Right kidney (tissue), 1 donor: ENCODE results near the gene WWOX.

ENCODE experiments used
- DNase-seq: peaks from one replicate; pipeline ENCODE4 v3.0.0-alpha.2; 2016

The WWOX gene

DNA sequence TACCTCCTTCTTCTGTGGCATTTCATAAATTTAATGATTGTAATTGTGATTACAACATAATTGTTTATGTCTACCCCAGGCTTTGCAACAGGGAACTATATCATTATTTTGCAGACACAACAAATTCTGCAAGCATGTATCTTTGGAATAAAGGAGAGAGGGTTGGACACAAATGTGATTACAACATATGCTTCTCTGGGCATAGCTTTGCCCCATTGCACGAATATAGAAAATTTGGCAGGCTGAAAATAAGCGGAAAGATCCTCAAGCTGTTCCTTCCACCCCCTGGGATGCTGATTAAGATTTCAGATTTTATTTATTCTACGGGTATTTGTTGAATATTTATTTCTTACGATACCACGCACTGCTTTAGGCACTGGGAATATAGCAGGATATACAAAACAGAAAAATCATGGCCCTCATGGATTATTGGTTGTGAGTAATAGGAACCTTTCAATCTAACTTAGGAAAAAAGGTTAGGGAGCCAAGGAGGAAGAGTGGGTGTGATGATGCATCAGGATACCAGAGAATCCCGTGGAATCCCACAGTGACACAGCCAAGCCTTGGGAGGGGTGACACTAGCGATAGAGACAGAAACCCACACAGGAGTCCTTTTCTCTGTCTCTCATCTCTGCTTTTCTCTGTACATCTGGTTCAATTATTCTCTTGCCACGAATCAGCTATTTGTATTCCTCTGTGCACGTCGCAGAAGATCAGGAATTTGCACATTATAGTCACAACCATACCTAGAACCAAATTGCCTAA lies 980.4 kb downstream of the WWOX start:
- DNase-seq: no peak

DNA sequence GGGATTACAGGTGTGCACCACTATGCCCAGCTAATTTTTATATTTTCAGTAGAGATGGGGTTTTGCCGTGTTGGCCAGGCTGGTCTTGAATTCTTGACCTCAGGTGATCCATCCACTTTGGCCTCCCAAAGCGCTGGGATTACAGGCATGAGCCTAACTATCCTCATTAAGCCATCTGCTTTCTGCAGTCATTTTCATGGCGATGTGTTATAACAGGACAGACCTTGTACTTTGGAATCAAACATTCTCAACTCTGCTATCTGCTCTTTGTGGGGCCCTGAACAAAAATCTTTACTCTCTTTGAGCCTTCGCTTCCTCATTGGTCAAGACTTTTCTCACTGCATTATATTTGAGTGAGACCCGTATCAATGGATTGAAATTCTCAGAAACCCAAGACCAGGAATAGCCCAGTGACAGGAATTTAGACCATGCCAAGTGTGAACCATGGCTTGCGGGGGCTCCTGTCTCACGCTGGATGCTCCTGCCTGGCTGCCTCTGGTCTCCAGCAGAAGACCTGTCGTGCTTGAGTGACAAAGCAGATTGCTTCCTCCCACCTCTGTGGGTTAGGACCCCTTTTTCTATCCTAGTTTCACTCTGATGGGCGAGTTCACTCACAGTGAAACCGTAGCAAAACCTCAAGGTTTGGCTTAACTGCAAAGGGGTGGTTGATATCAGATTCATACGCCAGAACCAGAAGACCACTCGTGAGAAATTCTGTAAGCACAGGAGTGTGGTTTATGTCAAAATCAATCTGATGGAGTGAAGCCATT lies 982.0 kb downstream of the WWOX start:
- DNase-seq: no peak

DNA sequence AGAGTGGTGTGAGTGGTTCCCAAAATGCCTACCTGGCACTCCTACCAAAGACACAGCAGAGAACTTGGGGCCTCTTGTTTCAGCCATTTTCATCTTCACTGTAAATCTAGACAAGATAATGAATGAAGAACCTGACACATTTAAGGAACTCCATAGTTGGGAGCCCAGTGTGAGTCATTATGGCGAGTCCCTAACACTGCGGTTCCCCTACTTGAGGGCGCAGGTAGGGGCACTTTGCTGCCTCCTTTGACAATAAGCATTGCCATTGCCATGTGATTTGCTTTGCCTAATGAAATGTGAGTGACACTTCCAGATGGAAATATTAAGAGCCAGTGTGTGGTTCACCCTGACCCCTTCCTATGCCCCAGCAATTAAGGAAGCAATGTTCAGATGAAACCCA lies 983.5 kb downstream of the WWOX start:
- DNase-seq: no peak

DNA sequence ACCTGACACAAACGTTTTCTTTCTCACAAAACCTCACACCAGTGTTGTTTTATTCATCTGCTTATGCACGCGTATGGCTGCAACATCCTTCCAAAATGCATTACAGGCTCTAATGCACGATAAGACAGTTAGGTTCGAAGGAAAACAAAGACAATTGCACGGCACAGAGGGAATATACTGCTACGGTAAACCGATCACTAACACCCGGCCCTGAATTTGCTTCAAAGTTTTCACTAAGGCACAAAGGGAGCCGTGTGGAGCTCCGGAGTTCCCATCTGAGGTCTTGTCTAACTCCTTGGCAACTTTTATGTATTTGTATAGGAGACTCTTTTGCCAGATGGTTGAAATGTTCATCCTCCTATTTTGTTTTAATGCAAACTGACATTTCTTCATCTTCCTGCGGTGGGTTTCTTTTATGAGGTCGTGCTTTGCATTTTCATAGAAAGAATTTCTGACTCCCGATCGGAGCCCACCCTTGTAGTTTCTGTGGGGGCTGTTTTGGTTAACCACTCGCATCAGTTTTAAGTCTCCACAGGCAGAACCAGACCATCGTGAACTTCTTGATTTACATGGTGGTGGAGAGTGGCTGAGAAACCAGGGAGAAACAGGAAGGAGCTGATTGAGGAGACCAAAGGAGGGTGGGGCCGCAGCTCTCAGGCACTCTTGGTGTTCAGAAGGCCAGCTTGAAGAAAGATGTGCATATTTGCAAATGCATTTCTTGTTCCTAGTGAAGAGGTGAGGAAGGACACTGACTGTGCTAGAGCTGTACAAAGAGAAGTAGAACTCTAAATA lies 984.2 kb downstream of the WWOX start:
- DNase-seq: no peak

DNA sequence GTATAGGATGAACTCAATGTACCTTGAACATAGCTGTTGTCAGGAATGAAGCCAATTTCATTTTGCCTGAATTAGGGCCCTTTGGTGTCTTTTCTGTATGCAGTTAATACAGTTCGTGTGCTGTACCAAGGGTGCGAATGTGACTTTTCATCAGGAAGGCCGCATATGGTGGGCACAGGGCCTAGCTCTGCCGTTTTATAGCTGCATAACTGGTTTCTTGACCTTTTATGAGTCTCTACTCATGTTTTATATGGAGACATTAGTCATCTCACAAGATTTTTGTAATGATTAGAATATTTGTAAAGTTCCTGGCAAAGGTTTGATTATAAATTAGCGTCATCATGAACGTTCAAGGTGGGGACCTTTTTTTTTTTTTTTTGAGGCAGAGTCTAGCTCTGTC lies 989.5 kb downstream of the WWOX start:
- DNase-seq: no peak

DNA sequence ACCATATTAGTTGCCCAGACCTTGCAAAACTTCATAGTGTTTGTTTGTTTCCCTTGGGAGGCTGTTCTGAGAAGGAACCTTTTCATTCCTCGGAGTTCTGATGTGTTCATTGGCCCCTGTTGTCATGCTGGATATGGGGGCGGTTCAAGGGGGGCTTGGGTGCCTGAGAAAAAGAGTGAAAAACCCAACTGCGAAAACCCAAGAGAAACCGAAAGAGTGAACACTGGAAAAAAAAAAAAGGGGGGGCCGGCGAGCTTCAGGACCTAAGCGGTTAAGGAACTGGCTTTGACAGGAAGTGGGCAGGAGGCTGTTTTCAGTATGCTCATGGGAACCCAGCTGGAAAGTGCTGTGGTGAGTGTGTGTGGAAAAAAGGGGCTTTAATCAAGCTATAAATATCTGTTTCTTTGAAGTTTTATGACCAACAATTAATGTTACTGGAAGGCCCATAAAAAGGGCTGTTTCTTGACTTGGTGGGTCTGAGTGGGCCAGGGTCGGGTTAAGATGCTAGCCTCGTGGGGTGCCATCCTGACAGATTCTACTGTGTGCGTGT lies 990.4 kb downstream of the WWOX start:
- peak; percentile 29 for DNase-seq

DNA sequence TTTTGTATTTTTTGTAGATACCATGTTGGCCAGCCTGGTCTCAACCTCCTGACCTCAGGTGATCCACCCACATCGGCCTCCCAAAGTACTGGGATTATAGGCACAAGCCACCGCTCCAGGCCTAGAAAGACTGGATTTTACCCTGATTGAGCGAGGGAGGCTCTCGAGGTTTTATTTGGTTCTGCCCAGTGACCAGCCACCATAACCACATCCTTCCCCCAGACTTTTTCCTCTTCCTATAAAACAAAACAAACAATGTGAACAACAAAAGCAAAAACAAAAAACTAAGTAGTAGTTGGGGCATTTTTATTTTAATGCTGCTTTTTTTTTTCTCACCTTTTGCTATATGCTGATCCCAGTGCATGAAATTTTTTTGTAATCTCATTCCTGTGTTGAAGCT lies 991.5 kb downstream of the WWOX start:
- DNase-seq: no peak

DNA sequence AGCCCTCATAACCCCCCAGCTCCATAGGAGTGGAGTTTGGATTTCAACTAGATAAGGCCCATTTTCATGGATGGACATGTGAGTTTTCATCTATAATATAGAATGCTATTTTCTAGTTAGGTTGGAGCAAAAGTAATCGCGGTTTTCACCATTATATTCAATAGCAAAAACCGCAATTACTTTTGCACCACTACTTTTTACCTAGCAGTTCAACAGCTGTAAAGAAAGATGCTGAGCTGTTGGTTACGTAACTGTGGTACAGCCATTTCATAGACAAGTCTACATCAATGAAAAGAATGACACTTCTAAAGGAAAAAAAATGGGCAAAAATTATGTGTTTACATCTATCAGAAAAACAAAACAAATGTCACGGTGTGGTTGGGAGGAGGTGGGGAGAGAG lies 993.4 kb downstream of the WWOX start:
- no peak for DNase-seq

DNA sequence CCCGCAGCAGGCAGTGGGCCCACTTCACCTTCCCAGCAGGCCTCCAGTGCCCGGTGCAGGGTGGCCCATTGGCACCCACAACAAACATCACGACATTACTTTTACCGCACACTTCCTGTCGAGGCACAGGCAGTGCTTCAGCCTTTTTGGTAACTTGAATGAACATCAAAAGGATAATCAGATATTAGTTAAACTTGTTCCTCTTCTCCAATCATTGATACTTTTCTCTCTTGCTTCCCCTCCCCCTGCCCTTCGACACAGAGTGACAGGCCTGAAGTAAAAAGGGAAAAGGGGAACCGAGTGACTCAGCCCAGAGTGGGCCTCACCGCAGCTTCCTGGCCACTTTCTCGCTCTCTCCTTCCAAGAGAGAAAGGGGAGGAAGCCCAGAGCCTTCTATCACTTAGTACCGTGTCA lies 994.1 kb downstream of the WWOX start:
- DNase-seq: no peak

DNA sequence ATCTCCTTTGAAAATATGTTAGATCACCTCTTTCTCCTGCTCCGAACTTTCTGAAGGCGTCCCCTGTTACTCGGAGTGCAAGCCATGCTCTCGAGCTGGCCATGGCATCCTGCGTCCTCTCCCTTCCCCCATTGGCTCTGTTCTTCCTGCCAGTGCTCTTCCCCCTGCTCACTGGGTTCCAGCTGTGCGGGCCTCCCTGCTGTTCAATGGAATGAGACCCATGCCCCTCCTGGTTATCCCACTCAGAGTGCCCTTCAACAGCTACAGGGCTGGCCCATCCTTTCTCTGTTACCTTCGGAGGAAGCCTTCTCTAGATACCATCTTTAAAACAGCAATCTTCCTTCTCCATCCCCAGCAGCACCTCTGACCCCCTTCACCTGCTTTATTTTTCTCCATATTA lies 996.8 kb downstream of the WWOX start:
- no peak for DNase-seq

DNA sequence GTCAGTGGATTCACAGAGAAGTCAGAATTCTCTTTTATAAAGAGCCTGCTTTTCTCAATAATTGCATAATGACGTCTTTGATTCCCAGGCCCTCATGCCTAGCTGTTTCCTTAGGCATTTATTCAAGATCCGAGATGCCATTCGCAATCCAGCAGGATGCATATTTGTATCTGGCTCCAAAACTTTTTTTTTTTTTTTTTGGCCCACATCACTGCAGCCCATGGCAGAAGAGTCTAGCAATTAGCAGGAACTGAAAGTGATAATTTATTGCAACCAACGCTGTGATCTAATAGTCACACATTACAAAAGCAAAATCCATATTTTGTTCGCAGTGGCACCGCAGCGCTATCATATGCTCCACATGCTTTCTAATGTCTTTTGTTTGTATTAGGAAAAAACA lies 997.7 kb downstream of the WWOX start:
- no peak for DNase-seq

DNA sequence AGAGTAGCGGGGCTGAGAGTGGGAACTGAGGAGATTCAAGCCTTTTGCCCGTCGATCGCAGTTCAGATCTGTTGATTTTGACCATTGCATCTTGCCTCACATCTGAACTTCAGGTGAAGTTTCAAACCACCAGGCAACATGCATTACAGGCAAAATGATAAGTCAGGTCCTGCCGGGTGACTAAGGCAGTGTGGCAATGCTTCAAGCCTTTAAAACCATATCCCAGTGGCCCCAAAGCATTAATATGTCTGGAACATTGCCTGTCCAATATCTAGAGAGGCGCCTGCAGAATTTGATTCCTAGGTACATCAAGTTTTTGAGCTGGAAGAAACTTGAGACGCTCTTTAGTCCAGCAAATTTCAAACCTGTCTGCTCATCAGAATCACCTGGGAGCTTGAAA lies 998.3 kb downstream of the WWOX start:
- DNase-seq: no peak

DNA sequence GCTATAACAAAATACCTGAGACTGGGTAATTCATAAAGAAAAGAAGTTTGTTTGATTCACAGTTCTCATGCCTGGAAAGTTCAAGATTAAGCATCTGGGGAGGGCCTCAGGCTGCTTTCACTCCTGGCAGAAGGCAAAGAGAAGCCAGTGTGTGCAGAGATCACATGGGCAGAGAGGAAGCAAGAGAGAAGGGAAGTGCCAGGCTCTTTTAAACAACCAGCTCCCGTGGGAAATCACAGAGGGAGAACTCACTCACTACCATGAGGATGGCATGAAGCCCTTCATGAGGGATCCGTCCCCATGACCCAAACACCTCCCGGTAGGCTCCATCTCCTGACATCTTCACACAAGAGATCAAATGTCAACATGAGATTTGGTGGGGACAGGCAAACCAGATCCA lies 999.5 kb downstream of the WWOX start:
- DNase-seq: no peak

DNA sequence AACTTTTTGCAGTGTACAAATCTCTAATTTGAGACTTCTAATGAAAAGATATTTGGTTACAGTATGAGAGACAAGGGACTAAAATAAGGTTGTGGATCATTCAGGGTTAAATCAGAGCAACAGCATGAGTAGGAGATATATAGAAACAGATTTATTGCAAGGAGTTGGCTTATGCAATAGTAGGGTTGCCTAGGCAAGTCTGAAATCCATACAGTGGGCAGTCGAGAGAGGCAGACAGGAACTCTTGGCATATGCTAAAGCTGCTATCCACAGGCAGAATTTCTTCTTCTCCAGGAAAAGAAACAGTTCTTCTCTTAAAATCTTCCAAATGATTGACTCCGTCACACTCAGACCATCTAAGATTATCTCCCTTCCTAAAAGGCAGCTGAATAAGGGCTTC lies 1000.3 kb downstream of the WWOX start:
- DNase-seq: no peak

DNA sequence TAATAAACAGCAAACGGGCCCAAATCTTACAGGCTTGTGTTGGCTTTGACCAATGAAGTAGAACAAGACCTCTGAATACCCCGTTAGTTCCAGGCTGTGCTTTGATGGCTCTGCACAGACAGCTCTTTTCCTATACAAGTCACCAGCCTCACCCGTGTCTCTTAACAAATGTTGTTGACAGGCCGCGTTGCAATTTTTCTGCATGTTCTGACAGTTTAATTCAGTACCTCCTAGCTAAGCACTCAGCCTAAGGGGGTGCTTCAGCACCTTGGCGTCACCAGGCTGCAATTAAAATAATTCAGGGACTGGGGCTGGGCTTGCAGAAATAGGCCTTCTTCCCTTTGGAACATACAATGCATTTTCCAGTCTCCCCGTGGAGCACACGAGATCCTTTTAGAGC lies 1001.0 kb downstream of the WWOX start:
- peak; percentile 13 for DNase-seq

DNA sequence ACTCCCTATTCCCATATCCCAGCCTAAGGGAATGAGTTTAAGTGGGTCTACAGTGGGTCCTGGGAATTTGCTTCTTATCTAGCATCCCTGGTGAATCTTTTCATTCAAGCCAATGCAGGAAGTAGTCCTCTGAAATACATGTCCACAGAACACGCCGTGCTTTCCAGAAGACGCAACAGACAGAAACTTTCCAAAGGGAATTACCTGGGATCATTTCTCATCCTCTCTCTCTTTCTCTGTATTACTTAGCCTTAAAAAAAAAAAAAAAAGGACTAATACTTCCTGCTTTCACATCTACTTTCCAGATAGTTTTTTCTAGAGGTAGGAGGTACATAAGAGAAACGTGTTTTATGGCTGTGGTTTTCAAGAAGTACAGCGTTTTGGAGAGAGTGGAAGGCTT lies 1002.0 kb downstream of the WWOX start:
- DNase-seq: no peak

DNA sequence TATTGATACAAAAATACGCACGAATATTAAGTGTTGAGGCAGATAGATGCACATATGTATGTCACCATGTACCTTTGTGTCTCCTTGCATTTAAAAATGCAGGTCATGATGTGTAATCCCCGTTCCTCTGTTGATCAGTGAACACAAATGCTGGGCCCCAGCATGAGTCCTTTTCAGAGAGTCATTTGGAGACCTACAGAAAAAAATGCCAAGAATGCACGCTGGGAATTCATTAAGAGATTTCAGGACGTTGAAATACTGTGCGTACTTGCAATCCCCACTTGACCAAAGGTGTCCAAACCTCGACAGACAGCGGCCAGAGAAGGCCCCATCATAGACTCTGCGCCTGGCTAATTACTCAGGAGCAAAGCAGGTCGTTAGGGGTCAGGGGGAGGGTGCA lies 1005.1 kb downstream of the WWOX start:
- DNase-seq: no peak

DNA sequence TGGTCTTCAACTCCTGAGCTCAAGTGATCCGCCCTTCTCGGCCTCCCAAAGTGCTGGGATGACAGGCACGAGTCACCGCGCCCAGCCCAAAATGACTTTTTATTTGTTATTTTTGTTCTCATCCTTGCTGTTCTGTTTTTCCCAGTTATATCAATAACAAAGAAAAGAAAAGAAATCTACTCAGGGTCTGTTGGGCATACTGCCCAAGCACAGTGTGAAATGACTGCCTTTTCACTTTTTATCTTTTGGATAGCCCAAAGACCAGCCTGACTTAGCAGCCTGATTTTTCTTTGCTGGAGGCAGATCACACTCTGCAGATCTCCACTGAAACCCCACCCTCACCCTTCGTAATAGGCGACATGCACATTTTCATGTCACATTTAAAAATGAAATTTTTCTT lies 1007.8 kb downstream of the WWOX start:
- no peak for DNase-seq

DNA sequence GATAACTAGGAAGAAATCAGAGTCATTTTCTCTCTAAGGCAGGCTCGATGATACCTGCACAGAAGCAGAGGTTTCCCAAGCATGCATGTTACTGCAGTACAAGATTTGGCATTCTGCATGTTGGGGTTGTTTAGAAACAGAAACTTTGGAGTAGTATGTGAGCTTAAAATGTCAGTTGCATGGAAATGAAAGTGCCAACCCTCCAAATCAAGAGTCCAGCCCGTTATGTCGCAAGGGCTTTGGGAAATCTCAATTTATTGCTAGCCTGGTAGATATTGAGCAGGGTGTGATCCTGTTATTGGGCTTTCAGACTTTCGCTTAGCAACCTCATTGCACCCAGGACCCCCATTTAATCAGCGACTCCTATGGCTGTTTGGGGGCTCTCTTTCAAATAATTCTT lies 1010.3 kb downstream of the WWOX start:
- no peak for DNase-seq

DNA sequence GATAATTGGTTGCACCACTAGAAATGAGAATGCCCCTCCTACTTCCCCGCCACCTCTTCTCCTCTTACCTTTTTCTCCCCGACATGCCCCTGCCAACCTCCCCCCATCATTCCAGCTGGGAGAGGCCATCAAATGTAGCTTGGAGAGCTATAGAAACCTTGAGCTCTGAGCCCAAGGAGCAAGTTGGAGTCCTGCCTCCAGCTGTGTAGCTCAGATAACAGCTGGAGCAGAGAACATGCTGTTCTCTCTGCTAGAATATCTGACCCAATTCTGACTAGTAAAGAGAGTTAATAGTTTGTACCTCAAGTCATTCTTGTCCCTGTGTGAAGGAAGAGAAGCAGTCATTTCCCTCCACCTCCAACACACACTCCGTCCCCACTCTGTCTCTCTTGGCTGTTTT lies 1010.8 kb downstream of the WWOX start:
- no peak for DNase-seq

DNA sequence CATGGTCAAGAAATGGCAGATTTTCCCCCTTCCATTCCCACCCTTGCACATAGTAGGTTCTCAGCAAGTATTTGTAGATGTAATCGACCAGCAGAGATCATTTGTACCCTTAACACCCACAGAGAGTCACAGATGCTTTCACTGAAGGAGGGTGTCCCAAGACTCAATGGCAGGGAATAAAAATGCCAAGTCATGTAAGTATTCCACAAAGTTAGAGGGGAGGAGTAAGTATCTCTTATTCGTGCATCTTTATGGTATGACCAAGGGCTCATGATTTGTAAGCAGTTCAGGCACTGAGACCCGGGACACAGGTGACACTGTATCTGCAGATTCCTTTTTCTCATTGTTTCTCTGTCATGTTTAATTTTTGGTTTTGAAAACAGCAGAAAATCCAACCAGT lies 1011.5 kb downstream of the WWOX start:
- no peak for DNase-seq

DNA sequence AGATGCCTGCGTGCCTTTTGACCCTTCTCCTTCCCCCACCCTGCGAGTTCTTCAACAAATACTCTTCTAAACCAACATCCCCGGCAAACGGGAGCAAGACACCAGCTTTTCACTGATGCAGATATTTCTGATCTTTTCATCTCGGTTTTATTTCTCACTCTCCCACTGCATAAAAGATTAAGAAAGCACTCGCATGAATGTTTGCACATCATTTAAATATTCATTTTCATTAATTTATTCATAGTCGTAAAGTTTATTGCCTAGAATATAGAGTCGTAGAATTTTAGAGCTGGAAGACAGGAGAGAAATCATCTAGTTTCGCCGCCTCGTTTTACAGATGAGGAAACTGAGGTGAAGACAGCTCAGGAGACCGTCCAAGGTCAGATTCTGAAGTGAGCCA lies 1013.0 kb downstream of the WWOX start:
- no peak for DNase-seq

DNA sequence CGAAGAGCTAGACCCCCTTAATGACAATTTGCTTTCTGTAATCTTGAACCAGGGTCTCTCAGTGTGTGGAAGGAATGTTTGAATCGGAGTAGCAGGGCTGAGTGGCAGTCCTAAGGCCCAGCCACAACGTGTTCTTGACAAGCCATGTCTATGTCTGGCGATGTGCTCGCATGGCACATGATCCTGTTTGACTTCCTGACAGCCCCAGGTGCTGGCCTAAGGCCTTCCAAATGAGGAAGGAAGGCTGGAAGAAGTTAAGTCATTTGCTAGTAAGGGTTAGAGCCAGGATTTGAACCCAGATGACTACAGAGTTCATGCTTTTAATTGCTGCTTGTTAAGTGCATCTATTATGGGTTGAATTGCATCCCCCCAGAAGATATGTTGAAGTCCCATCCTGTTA lies 1014.4 kb downstream of the WWOX start:
- no peak for DNase-seq
